ENCODE measurements around the gene GSC2. TPM values are rescaled to one million over a fixed set of nuclear protein-coding genes. Genes with fewer than 3 reads are reported as not detected.

The GSC2 gene
- total and polyA plus RNA-seq, 9 of the 15 experiments (the other 6 are each of a cell fraction or from before 2014, with no cell fraction given), result not detected

DNA sequence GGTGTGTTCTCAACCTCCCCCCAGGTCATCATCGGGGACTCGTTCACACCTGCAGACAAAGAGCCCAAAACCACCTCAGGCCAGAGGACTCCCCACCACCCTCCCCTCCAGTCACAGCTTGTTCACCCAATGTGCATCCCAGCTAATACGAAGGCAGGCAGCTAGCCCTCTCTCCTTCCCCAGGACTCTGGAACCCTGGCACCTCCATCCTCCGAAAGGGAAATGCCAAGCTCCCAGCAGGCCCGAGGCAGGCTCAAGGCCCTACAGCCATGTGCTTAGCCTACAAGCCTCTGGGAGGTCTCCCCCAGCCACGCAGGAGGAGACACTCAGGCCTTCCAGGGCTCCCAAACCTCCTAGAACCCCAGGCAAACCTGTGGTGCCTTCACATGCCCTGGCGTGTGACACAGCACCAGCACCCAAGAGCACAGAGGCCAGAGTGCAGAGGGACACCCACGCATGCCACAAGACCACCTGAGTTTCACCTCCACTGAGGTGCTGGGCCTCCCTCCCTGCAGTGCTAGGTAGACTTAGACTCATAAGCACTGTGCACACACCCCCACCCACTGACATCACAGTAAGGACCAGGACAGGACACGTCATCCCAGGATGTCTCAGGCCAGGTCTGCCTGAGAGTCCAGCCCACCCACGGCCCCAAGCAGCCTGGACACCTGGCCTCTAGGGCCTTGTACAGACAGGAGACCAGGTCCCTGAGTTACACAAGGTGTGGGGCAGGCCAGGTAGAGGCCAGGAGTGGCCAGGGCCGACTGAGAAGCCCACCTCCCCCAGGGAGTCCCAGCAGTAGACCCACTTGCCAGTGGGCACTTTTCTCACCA lies 12.5 kb downstream of the GSC2 start (continued):
- TF ChIP-seq PHF8 (IDR thresholded peaks at IDR 0.05; ENCODE audit: borderline replicate concordance, low read length), result peak; percentile 18; the same call in 1 of the 2 replicates
- no peak for TF ChIP-seq HCFC1 (IDR thresholded peaks at IDR 0.05; ENCODE audit: low read depth, low read length)
- TF ChIP-seq TBP (optimal IDR thresholded peaks at IDR 0.05; ENCODE audit: low read depth, low read length), result no peak
- TF ChIP-seq LARP7 (IDR thresholded peaks at IDR 0.05), result no peak
- TF ChIP-seq CSDE1 (IDR thresholded peaks at IDR 0.05), result no peak
- TF ChIP-seq KDM5B (IDR thresholded peaks at IDR 0.05; ENCODE audit: insufficient replicate concordance, low read depth, low read length), result peak; percentile 7
- no peak for TF ChIP-seq DIDO1 (tag; IDR thresholded peaks at IDR 0.05; ENCODE audit: low read depth)
- peak; percentile 48; the same call in 1 of the 2 replicates for TF ChIP-seq POLR2G (IDR thresholded peaks at IDR 0.05; ENCODE audit: low read depth, low read length)
- no peak for TF ChIP-seq CXXC5 (CRISPR knock-in tag; IDR thresholded peaks at IDR 0.05)
- TF ChIP-seq, protein P1, sequence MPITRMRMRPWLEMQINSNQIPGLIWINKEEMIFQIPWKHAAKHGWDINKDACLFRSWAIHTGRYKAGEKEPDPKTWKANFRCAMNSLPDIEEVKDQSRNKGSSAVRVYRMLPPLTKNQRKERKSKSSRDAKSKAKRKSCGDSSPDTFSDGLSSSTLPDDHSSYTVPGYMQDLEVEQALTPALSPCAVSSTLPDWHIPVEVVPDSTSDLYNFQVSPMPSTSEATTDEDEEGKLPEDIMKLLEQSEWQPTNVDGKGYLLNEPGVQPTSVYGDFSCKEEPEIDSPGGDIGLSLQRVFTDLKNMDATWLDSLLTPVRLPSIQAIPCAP (CRISPR knock-in tag; IDR thresholded peaks at IDR 0.05; ENCODE audit: borderline replicate concordance), result no peak
- no peak for TF ChIP-seq ZNF143 (CRISPR knock-in tag; IDR thresholded peaks at IDR 0.05)
- TF ChIP-seq, protein P2, sequence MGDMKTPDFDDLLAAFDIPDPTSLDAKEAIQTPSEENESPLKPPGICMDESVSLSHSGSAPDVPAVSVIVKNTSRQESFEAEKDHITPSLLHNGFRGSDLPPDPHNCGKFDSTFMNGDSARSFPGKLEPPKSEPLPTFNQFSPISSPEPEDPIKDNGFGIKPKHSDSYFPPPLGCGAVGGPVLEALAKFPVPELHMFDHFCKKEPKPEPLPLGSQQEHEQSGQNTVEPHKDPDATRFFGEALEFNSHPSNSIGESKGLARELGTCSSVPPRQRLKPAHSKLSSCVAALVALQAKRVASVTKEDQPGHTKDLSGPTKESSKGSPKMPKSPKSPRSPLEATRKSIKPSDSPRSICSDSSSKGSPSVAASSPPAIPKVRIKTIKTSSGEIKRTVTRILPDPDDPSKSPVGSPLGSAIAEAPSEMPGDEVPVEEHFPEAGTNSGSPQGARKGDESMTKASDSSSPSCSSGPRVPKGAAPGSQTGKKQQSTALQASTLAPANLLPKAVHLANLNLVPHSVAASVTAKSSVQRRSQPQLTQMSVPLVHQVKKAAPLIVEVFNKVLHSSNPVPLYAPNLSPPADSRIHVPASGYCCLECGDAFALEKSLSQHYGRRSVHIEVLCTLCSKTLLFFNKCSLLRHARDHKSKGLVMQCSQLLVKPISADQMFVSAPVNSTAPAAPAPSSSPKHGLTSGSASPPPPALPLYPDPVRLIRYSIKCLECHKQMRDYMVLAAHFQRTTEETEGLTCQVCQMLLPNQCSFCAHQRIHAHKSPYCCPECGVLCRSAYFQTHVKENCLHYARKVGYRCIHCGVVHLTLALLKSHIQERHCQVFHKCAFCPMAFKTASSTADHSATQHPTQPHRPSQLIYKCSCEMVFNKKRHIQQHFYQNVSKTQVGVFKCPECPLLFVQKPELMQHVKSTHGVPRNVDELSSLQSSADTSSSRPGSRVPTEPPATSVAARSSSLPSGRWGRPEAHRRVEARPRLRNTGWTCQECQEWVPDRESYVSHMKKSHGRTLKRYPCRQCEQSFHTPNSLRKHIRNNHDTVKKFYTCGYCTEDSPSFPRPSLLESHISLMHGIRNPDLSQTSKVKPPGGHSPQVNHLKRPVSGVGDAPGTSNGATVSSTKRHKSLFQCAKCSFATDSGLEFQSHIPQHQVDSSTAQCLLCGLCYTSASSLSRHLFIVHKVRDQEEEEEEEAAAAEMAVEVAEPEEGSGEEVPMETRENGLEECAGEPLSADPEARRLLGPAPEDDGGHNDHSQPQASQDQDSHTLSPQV (IDR thresholded peaks at IDR 0.05), result no peak
- TF ChIP-seq, protein P3, sequence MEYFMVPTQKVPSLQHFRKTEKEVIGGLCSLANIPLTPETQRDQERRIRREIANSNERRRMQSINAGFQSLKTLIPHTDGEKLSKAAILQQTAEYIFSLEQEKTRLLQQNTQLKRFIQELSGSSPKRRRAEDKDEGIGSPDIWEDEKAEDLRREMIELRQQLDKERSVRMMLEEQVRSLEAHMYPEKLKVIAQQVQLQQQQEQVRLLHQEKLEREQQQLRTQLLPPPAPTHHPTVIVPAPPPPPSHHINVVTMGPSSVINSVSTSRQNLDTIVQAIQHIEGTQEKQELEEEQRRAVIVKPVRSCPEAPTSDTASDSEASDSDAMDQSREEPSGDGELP (CRISPR knock-in tag; IDR thresholded peaks at IDR 0.05; ENCODE audit: borderline replicate concordance), result no peak
- TF ChIP-seq RFX5 (IDR thresholded peaks at IDR 0.05; ENCODE audit: low read depth, low read length), result no peak
- TF ChIP-seq NR1H2 (CRISPR knock-in tag; IDR thresholded peaks at IDR 0.05), result no peak
- TF ChIP-seq CHCHD3 (CRISPR knock-in tag; IDR thresholded peaks at IDR 0.05), result no peak
- TF ChIP-seq ZNF408 (CRISPR knock-in tag; IDR thresholded peaks at IDR 0.05; ENCODE audit: low read depth), result peak; percentile 47; the same call in 1 of the 2 replicates

All from K562 (cell line).